HepG2 (cell line): Measurements from ENCODE around the gene CIAO3. TPM values are rescaled to one million over a fixed set of nuclear protein-coding genes. Genes with fewer than 3 reads are reported as not detected.

Experiments
- BRCA1 ChIP-seq: sonication (generic); formaldehyde crosslinking; IDR thresholded peaks from 2 replicates; pipeline ENCODE4 v1.4.0; 2020; ENCODE audit warnings: missing genetic modification reagents
- CBX1 ChIP-seq: IDR thresholded peaks from one replicate; pipeline ENCODE4 v1.6.1; 2016; ENCODE audit warnings: antibody characterized with exemption, low read depth
- GTF3A ChIP-seq: sonication (generic); formaldehyde crosslinking; conservative IDR thresholded peaks from 2 replicates; pipeline ENCODE4 v1.4.0; 2020; ENCODE audit warnings: mild to moderate bottlenecking, missing genetic modification reagents
- HMGXB4 ChIP-seq, 2 experiments: sonication (generic) in 1 of 2; formaldehyde crosslinking in 1 of 2; IDR thresholded peaks; 2 replicates each; pipeline versions ENCODE4 v1.4.0 to v1.6.1; 2018 to 2020; ENCODE audit warnings: missing genetic modification reagents in 2 of 2, borderline replicate concordance in 1 of 2, low read depth in 1 of 2, mild to moderate bottlenecking in 1 of 2, missing biosample characterization in 1 of 2
- HNF4G ChIP-seq, 2 experiments: sonication (generic) in 1 of 2; formaldehyde crosslinking in 1 of 2; IDR thresholded peaks; 2 replicates each; pipeline versions ENCODE4 v1.4.0 to v1.6.1; 2011 to 2020; ENCODE audit warnings: borderline replicate concordance in 2 of 2, low read depth in 2 of 2, mild to moderate bottlenecking in 2 of 2, low read length in 1 of 2, missing genetic modification reagents in 1 of 2, moderate library complexity in 1 of 2
- LBX2 ChIP-seq: sonication (generic); formaldehyde crosslinking; IDR thresholded peaks from 2 replicates; pipeline ENCODE4 v1.5.0; 2020; ENCODE audit warnings: missing genetic modification reagents, mild to moderate bottlenecking, borderline replicate concordance
- MATR3 ChIP-seq: sonication (generic); formaldehyde crosslinking; IDR thresholded peaks from 2 replicates; pipeline ENCODE4 v1.4.0; 2020; ENCODE audit warnings: missing genetic modification reagents
- MED8 ChIP-seq: sonication (generic); formaldehyde crosslinking; IDR thresholded peaks from 2 replicates; pipeline ENCODE4 v1.8.1; 2023; ENCODE audit warnings: mild to moderate bottlenecking, missing genetic modification reagents; ENCODE audit not compliant: insufficient replicate concordance
- MTF2 ChIP-seq: sonication (generic); formaldehyde crosslinking; IDR thresholded peaks from 2 replicates; pipeline ENCODE4 v1.5.0; 2020; ENCODE audit warnings: missing genetic modification reagents, borderline replicate concordance
- NFYC ChIP-seq: IDR thresholded peaks from 2 replicates; pipeline ENCODE4 v1.6.1; 2016; ENCODE audit warnings: missing genetic modification reagents, missing compliant biosample characterization
- NONO ChIP-seq, 2 experiments: fragments of 450-650 bp in 1 of 2; sonication (generic) in 1 of 2; formaldehyde crosslinking in 1 of 2; IDR thresholded peaks in 1 of 2; conservative IDR thresholded peaks in 1 of 2; 2 replicates each; pipeline versions ENCODE4 v1.6.1 to v1.8.0; 2017 to 2022; ENCODE audit warnings: mild to moderate bottlenecking in 1 of 2, missing genetic modification reagents in 1 of 2, moderate library complexity in 1 of 2
- NR2F6 ChIP-seq, 2 experiments: IDR thresholded peaks; 2 replicates each; pipeline ENCODE4 v1.6.1; 2016; ENCODE audit warnings: antibody characterized with exemption in 1 of 2, mild to moderate bottlenecking in 1 of 2
- PRPF4 ChIP-seq: fragments of 200-400 bp; formaldehyde crosslinking; IDR thresholded peaks from 2 replicates; pipeline ENCODE4 v1.6.1; 2016; ENCODE audit warnings: low read length, low read depth; ENCODE audit not compliant: poor library complexity, severe bottlenecking
- RFX5 ChIP-seq: IDR thresholded peaks from 2 replicates; pipeline ENCODE4 v1.6.1; 2011; ENCODE audit warnings: low read depth, low read length, improper control_type of control experiment
- SOX5 ChIP-seq: IDR thresholded peaks from 2 replicates; pipeline ENCODE4 v1.6.1; 2016; ENCODE audit warnings: borderline replicate concordance
- TFE3 ChIP-seq: IDR thresholded peaks from 2 replicates; pipeline ENCODE4 v1.6.1; 2016
- ZFP36L2 ChIP-seq: sonication (generic); formaldehyde crosslinking; IDR thresholded peaks from 2 replicates; pipeline ENCODE4 v1.4.0; 2020; ENCODE audit warnings: missing genetic modification reagents
- ZNF274 ChIP-seq: sonication (generic); formaldehyde crosslinking; IDR thresholded peaks from 2 replicates; pipeline ENCODE4 v1.5.1; 2020; ENCODE audit warnings: mild to moderate bottlenecking, missing genetic modification reagents
- ZNF576 ChIP-seq: sonication (generic); formaldehyde crosslinking; IDR thresholded peaks from 2 replicates; pipeline ENCODE4 v1.4.0; 2020; ENCODE audit warnings: mild to moderate bottlenecking, missing genetic modification reagents
- ZNF639 ChIP-seq: conservative IDR thresholded peaks from 2 replicates; pipeline ENCODE4 v1.6.1; 2018; ENCODE audit warnings: missing genetic modification reagents
- polyA plus RNA-seq, 8 experiments: library from polyadenylated mRNA; depleted of rRNA in 3 of 8; stranded (reverse) in 7 of 8; unstranded in 1 of 8; fragments of >200 nt; fragmentation: Illumina TruSeq in 4 of 8; extraction: Trizol in 4 of 8; gene quantifications; 2 replicates each; pipeline versions ENCODE4 v1.2.1 to v1.2.3, GENCODE V29; 2011 to 2016; ENCODE audit warnings: low read depth in 4 of 8, missing spikeins in 1 of 8, mixed read lengths in 1 of 8; ENCODE audit not compliant: insufficient read depth in 1 of 8
- total RNA-seq, 5 experiments: library from RNA; depleted of rRNA; stranded (reverse); fragments of >200 nt; fragmentation: Illumina TruSeq; extraction: Trizol; gene quantifications; 2 replicates each; pipeline ENCODE4 v1.2.3, GENCODE V29; 2016; ENCODE audit warnings: low read depth in 1 of 5

Gene CIAO3
- total and polyA plus RNA-seq, 2 of the 13 experiments (the other 11 are each of a cell fraction or from before 2014, with no cell fraction given), result 21.7 to 25.0 TPM

- TF ChIP-seq HMGXB4 (CRISPR knock-in tag; IDR thresholded peaks at IDR 0.05; ENCODE audit: borderline replicate concordance in 1 of 2, low read depth in 1 of 2), result no peak
- TF ChIP-seq SOX5, result no peak
- TF ChIP-seq NR2F6 (IDR thresholded peaks at IDR 0.05), result no peak
- no peak for TF ChIP-seq NR2F6 (CRISPR knock-in tag; IDR thresholded peaks at IDR 0.05)
- no peak for TF ChIP-seq NFYC (CRISPR knock-in tag)
- no peak for TF ChIP-seq MED8
- TF ChIP-seq ZNF576 (CRISPR knock-in tag), result no peak
- peak; percentile 44; the same call in 1 of the 2 replicates for TF ChIP-seq MTF2 (CRISPR knock-in tag)
- no peak; the same call in 1 of the 2 replicates for TF ChIP-seq TFE3 (CRISPR knock-in tag)
- 0 out of 2 replicates have a peak, but pooled peaks have one; percentile 62 for TF ChIP-seq ZNF274 (CRISPR knock-in tag)
- no peak; the same call in 1 of the 2 replicates for TF ChIP-seq LBX2 (CRISPR knock-in tag)
- peak; percentile 66; the same call in 1 of the 2 replicates for TF ChIP-seq BRCA1 (CRISPR knock-in tag)
- TF ChIP-seq HNF4G (IDR thresholded peaks at IDR 0.05; ENCODE audit: borderline replicate concordance, low read depth, low read length), result no peak
- TF ChIP-seq HNF4G (CRISPR knock-in tag; IDR thresholded peaks at IDR 0.05; ENCODE audit: borderline replicate concordance, low read depth), result no peak
- TF ChIP-seq RFX5, result no peak
- TF ChIP-seq GTF3A, result no peak
- no peak for TF ChIP-seq PRPF4
- TF ChIP-seq MATR3 (CRISPR knock-in tag), result no peak
- peak; percentile 50; the same call in 1 of the 2 replicates for TF ChIP-seq ZNF639 (CRISPR knock-in tag)
- no peak for TF ChIP-seq NONO (IDR thresholded peaks at IDR 0.05)
- no peak for TF ChIP-seq NONO (CRISPR knock-in tag; conservative IDR thresholded peaks at IDR 0.05)
- TF ChIP-seq ZFP36L2 (CRISPR knock-in tag), result no peak
- TF ChIP-seq CBX1, result no peak
Measured at GRCh38 chr16:700684-701584, 39.9 kb downstream of the CIAO3 start (continued).
